Stimulated activated CD8-positive, alpha-beta memory T cell treated with anti-CD3 and anti-CD28 coated beads, Interleukin-15, amount 100 ng/mL, for 48 hours (primary cell): Measurements from ENCODE around the gene DNAH5.

Source experiments
- DNase-seq, 2 donors: peaks; one replicate each; pipeline ENCODE4 v3.0.0-alpha.2; 2020; ENCODE audit warnings: low read depth in 2 of 2

Gene DNAH5

GRCh38 chr5:13943676-13944075 lies 812 bp downstream of the DNAH5 start:
- no peak for DNase-seq

GRCh38 chr5:13941468-13941867 lies 3.0 kb downstream of the DNAH5 start:
- DNase-seq = no peak

- DNase-seq = no peak
Measured at GRCh38 chr5:13939638-13940037, 4.8 kb downstream of the DNAH5 start.

- no peak for DNase-seq
Measured at GRCh38 chr5:13934921-13935320, 9.6 kb downstream of the DNAH5 start.

GRCh38 chr5:13934125-13934524 lies 10.4 kb downstream of the DNAH5 start:
- no peak for DNase-seq

GRCh38 chr5:13932561-13932960 lies 11.9 kb downstream of the DNAH5 start:
- no peak for DNase-seq

GRCh38 chr5:13932011-13932410 lies 12.5 kb downstream of the DNAH5 start:
- DNase-seq = no peak

GRCh38 chr5:13930541-13931171 lies 13.8 kb downstream of the DNAH5 start:
- no peak for DNase-seq

- DNase-seq = no peak
Measured at GRCh38 chr5:13926731-13927130, 17.8 kb downstream of the DNAH5 start.

- DNase-seq = no peak
Measured at GRCh38 chr5:13921578-13921977, 22.9 kb downstream of the DNAH5 start.

- DNase-seq = no peak
Measured at GRCh38 chr5:13919786-13920185, 24.7 kb downstream of the DNAH5 start.

- DNase-seq = no peak
Measured at GRCh38 chr5:13919087-13919486, 25.4 kb downstream of the DNAH5 start.

GRCh38 chr5:13917061-13917460 lies 27.4 kb downstream of the DNAH5 start:
- DNase-seq = no peak

GRCh38 chr5:13913962-13914361 lies 30.5 kb downstream of the DNAH5 start:
- no peak for DNase-seq

- DNase-seq = no peak
Measured at GRCh38 chr5:13910637-13911288, 33.7 kb downstream of the DNAH5 start.

- no peak for DNase-seq
Measured at GRCh38 chr5:13910201-13910600, 34.3 kb downstream of the DNAH5 start.

GRCh38 chr5:13909271-13909670 lies 35.2 kb downstream of the DNAH5 start:
- DNase-seq = no peak

- no peak for DNase-seq
Measured at GRCh38 chr5:13898569-13898968, 45.9 kb downstream of the DNAH5 start.

GRCh38 chr5:13878357-13878756 lies 66.1 kb downstream of the DNAH5 start:
- no peak for DNase-seq

GRCh38 chr5:13866792-13867191 lies 77.7 kb downstream of the DNAH5 start:
- DNase-seq = no peak

GRCh38 chr5:13865312-13865711 lies 79.2 kb downstream of the DNAH5 start:
- no peak for DNase-seq

GRCh38 chr5:13860146-13860545 lies 84.3 kb downstream of the DNAH5 start:
- no peak for DNase-seq

- no peak for DNase-seq
Measured at GRCh38 chr5:13859270-13860065, 85.0 kb downstream of the DNAH5 start.
